Left ventricle myocardium inferior (tissue), 1 donor: Measurements from ENCODE around the gene MYRF. TPM values are rescaled to one million over a fixed set of nuclear protein-coding genes. Genes with fewer than 3 reads are reported as not detected.

ENCODE experiments used
- DNase-seq: peaks from one replicate; pipeline ENCODE4 v3.0.0-alpha.2; 2020
- H3K27ac ChIP-seq: fragments of 200-600 bp; replicated peaks from 2 replicates; pipeline ENCODE4 v1.8.0; 2021
- H3K27me3 ChIP-seq: fragments of 200-600 bp; 2 replicates; pipeline ENCODE4 v1.8.0; 2021; ENCODE audit warnings: low read depth
- H3K36me3 ChIP-seq: fragments of 200-600 bp; 2 replicates; pipeline ENCODE4 v1.8.0; 2021
- H3K4me1 ChIP-seq: fragments of 200-600 bp; 2 replicates; pipeline ENCODE4 v1.8.0; 2021
- H3K4me3 ChIP-seq: fragments of 200-600 bp; 2 replicates; pipeline ENCODE4 v1.8.0; 2021; ENCODE audit warnings: mild to moderate bottlenecking, moderate library complexity
- H3K9me3 ChIP-seq: fragments of 200-600 bp; replicated peaks from 2 replicates; pipeline ENCODE4 v1.8.0; 2021
- intact Hi-C: fragments of 100-400 bp; cut with micrococcal nuclease; formaldehyde crosslinking; loops from one replicate; pipeline ENCODE4 v1.11.0; 2022
- total RNA-seq: library from RNA; stranded (reverse); fragmentation: NEBNext Ultra II Directional; extraction: Animal tissue kit (Norgen Biotek cat#: 25700); gene quantifications from one replicate; pipeline ENCODE4 v1.2.1, GENCODE V29; 2021
- TF ChIP-seq, protein P1 (sequence below): fragments of 200-600 bp; IDR thresholded peaks from 2 replicates; pipeline ENCODE4 v1.8.0; 2021; ENCODE audit warnings: antibody characterized with exemption, mild to moderate bottlenecking, borderline replicate concordance
- donor health status: DM: no; HTN: yes; CAD: no; lungs with severe emphysema.

MYRF gene
- total RNA-seq, 1 donor from 2014 or later: 0.14 TPM

DNA sequence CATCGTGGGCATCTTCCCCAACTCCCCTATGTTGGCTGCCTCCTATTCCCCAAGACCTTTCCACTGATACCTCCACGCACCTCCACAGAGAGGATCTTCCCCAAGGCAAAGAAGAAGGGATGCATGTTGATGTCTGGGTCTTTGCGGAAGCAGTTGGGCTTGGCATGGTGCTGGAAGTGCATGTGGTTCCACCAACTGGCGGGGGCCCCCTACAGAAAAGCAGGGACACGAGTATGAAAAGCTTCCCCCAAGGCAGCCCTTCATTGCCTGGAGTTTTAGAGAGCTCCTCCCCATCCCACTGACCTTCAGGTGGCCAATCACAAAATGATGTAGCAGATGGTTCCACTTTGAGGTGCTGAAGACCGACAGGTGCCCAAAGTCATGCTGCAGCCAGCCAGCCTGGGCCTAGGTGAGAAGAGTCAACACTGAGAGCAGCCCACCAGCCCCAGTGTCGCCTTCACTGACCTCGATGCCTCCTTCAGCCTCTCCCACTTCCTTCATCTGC, 58.3 kb downstream of the MYRF start:
- H3K27ac ChIP-seq: no peak overlapping the region
- intact Hi-C loops: no loop called here
- no peak overlapping the region for H3K4me3 ChIP-seq
- H3K9me3 ChIP-seq: no peaks in the 10 kb centered on the region
- peaks cover 12% of the 10 kb centered on the region for H3K4me1 ChIP-seq
- H3K27me3 ChIP-seq: no peaks in the 10 kb centered on the region
- TF ChIP-seq, protein P1, sequence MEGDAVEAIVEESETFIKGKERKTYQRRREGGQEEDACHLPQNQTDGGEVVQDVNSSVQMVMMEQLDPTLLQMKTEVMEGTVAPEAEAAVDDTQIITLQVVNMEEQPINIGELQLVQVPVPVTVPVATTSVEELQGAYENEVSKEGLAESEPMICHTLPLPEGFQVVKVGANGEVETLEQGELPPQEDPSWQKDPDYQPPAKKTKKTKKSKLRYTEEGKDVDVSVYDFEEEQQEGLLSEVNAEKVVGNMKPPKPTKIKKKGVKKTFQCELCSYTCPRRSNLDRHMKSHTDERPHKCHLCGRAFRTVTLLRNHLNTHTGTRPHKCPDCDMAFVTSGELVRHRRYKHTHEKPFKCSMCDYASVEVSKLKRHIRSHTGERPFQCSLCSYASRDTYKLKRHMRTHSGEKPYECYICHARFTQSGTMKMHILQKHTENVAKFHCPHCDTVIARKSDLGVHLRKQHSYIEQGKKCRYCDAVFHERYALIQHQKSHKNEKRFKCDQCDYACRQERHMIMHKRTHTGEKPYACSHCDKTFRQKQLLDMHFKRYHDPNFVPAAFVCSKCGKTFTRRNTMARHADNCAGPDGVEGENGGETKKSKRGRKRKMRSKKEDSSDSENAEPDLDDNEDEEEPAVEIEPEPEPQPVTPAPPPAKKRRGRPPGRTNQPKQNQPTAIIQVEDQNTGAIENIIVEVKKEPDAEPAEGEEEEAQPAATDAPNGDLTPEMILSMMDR: no peak
- peaks cover 51% of the 10 kb centered on the region for H3K36me3 ChIP-seq
- DNase-seq: no peak

GRCh38 chr11:61811831-61812230, 59.4 kb downstream of the MYRF start:
- Histone ChIP-seq H3K27ac (no peak overlapping the region), H3K27me3 (no peaks in the 10 kb centered on the region), H3K4me3 (no peak overlapping the region), H3K9me3 (no peaks in the 10 kb centered on the region), H3K36me3 (peaks cover 46% of the 10 kb centered on the region), H3K4me1 (peaks cover 23% of the 10 kb centered on the region)
- no peak for DNase-seq
- TF ChIP-seq, protein P1: no peak
- intact Hi-C loops: no loop called here

DNA sequence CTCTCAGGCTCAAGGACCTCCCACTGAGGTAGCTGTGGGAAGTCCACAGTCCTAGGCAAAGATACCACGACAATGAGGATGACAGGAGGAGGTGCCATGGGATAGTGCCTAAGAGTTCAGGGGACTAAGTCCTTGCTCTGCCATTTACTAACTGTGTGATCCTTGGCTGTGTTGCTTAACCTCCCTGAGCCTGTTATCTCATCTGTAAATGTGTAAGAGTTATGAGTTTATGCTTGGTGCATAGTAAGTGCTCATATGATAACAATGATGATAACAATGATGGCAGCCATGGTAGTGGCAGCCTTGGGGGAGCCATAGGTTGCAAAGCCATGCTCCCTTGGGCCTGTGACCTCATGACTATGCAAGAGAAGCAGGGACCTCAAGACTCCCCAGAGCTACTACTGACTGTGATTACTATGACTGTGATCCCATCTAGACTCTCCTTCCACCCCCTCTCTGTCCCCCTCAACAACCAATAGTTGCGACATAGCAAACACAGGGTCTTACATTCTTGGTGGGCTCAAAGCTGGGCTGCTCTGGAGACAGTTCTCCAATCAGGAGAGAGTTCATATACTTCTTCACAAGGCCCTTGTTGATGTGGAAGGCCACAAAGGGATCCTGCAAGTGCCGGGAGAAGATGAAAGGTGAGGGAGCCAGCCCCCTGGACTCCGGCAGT, 60.4 kb downstream of the MYRF start:
- TF ChIP-seq, protein P1: no peak
- intact Hi-C loops: no loop called here
- H3K36me3 ChIP-seq: peaks cover 46% of the 10 kb centered on the region
- no peak overlapping the region for H3K27ac ChIP-seq
- DNase-seq: no peak
- no peaks in the 10 kb centered on the region for H3K27me3 ChIP-seq
- peaks cover 31% of the 10 kb centered on the region for H3K4me1 ChIP-seq
- H3K4me3 ChIP-seq: no peak overlapping the region
- H3K9me3 ChIP-seq: no peaks in the 10 kb centered on the region

DNA sequence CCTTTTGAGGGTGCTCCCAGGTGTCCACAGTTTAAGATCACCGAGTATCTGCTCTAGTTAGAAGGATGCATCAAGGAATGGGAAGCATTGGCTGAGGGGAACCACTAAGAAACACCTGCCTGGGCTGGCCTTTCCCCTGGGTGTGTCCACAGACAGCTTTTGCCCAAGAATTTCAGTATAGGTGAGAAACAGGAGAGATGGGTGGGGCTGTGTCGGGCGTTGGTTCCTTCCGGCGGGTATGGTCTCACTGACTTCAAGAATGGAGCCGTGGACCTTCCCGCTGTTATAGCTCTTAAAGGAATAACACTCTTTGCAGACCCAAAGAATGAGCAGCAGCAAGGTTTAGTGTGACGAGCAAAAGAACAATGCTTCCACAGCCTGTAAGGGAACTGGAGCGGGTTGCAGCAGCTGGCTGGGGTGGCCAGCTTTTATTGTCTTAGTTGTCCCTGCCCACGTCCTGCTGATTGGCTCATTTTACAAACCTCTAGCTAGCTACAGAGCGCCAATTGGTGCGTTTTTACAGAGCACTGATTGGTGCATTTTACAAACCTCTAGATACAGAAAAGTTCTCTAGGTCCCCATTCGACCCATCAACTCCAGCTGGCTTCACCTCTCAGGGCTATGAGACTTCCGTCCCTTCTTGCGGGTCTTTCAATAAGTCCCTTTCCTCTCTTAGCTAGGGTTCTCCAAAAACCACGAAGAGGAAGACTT, 62.0 kb downstream of the MYRF start:
- Histone ChIP-seq H3K4me1 (peaks cover 31% of the 10 kb centered on the region), H3K9me3 (no peaks in the 10 kb centered on the region), H3K36me3 (peaks cover 33% of the 10 kb centered on the region), H3K27me3 (no peaks in the 10 kb centered on the region), H3K27ac (peak overlapping the region; percentile 100), H3K4me3 (peak overlapping the region; percentile 92)
- intact Hi-C loops: no loop called here
- TF ChIP-seq, protein P1: no peak
- DNase-seq: no peak

- Histone ChIP-seq H3K27ac (peak overlapping the region; percentile 100), H3K36me3 (peaks cover 25% of the 10 kb centered on the region), H3K4me1 (peaks cover 31% of the 10 kb centered on the region), H3K9me3 (no peaks in the 10 kb centered on the region), H3K27me3 (no peaks in the 10 kb centered on the region), H3K4me3 (peak overlapping the region; percentile 92)
- TF ChIP-seq, protein P1: no peak
- peak; percentile 98 for DNase-seq
- intact Hi-C loops: no loop called here
These were observed 62.7 kb downstream of the MYRF start for GRCh38 chr11:61814958-61815789.
